H1 (cell line): ENCODE measurements around the gene MPRIP. TPM values are rescaled to one million over a fixed set of nuclear protein-coding genes. Genes with fewer than 3 reads are reported as not detected.

Source experiments
- CTCF ChIA-PET: fragments of 300-600 bp; sonication (Branson Sonifier 250); formaldehyde crosslinking; loops from one replicate; lab custom pipeline; 2021; ENCODE audit not compliant: partially characterized antibody; lab: Charles Lee
- POLR2A ChIA-PET: fragments of 300-600 bp; sonication (Branson Sonifier 250); formaldehyde crosslinking; loops from one replicate; lab custom pipeline; 2021; ENCODE audit warnings: inconsistent platforms; ENCODE audit not compliant: partially characterized antibody; lab: Charles Lee
- DNase-seq, 2 experiments: peaks; one replicate each; pipeline versions ENCODE4 v3.0.0 to v3.0.0-alpha.2; 2010 to 2022; ENCODE audit warnings: low spot score in 2 of 2, low read depth in 1 of 2, mixed read lengths in 1 of 2
- FAIRE-seq: peaks from 2 replicates; lab custom pipeline; 2011; peaks lifted over from hg19 to GRCh38; lab: Jason Lieb, UNC
- H2AFZ ChIP-seq: 2 replicates; pipeline ENCODE4 v1.8.1; 2012; ENCODE audit warnings: low read length, inconsistent platforms
- H2AK5ac ChIP-seq: 2 replicates; pipeline ENCODE4 v1.6.1; 2013; ENCODE audit warnings: low read depth, low read length
- H2BK120ac ChIP-seq: replicated peaks from 2 replicates; pipeline ENCODE3; 2013; ENCODE audit warnings: low read depth, low read length, inconsistent platforms
- H2BK12ac ChIP-seq: 2 replicates; pipeline ENCODE4 v1.6.1; 2013; ENCODE audit warnings: low read depth, low read length
- H2BK15ac ChIP-seq: 2 replicates; pipeline ENCODE4 v1.6.1; 2013; ENCODE audit warnings: low read length
- H2BK20ac ChIP-seq: 2 replicates; pipeline ENCODE4 v1.6.1; 2013; ENCODE audit warnings: low read length
- H2BK5ac ChIP-seq: 2 replicates; pipeline ENCODE4 v1.6.1; 2013; ENCODE audit warnings: low read depth, low read length
- H3K14ac ChIP-seq: 2 replicates; pipeline ENCODE4 v1.6.1; 2013; ENCODE audit warnings: inconsistent platforms; ENCODE audit not compliant: insufficient read length
- H3K18ac ChIP-seq: 2 replicates; pipeline ENCODE4 v1.6.1; 2013; ENCODE audit warnings: low read length; ENCODE audit errors: extremely low read depth
- H3K23ac ChIP-seq: 2 replicates; pipeline ENCODE4 v1.6.1; 2013; ENCODE audit warnings: inconsistent platforms; ENCODE audit not compliant: insufficient read length
- H3K23me2 ChIP-seq: 2 replicates; pipeline ENCODE4 v1.6.1; 2013; ENCODE audit warnings: low read depth, low read length
- H3K27ac ChIP-seq: 2 replicates; pipeline ENCODE4 v1.6.1; 2011; ENCODE audit warnings: low read depth, low read length, inconsistent platforms
- H3K27me3 ChIP-seq, 4 experiments: replicated peaks in 1 of 4; 1 replicate in 1 of 4; 2 replicates in 3 of 4; pipeline versions ENCODE4 v1.6.1 to v1.8.1; 2011 to 2013; ENCODE audit warnings: low read length in 3 of 4, mild to moderate bottlenecking in 3 of 4, inconsistent platforms in 2 of 4, mixed read lengths in 2 of 4, moderate library complexity in 1 of 4; ENCODE audit not compliant: control insufficient read depth in 3 of 4, insufficient read depth in 3 of 4; ENCODE audit errors: extremely low read depth in 1 of 4
- H3K36me3 ChIP-seq, 4 experiments: 2 replicates each; pipeline versions ENCODE4 v1.6.1 to v1.8.1; 2011 to 2013; ENCODE audit warnings: mild to moderate bottlenecking in 4 of 4, low read length in 3 of 4, moderate library complexity in 2 of 4, control low read depth in 1 of 4, inconsistent platforms in 1 of 4; ENCODE audit not compliant: insufficient read depth in 4 of 4, control insufficient read depth in 2 of 4
- H3K4ac ChIP-seq: replicated peaks from 2 replicates; pipeline ENCODE3; 2013; ENCODE audit warnings: low read length, low read depth, mixed read lengths, inconsistent platforms; ENCODE audit not compliant: insufficient read length
- H3K4me1 ChIP-seq, 4 experiments: replicated peaks in 1 of 4; 1 replicate in 1 of 4; 2 replicates in 3 of 4; pipeline versions ENCODE4 v1.6.1 to v1.8.1; 2011 to 2013; ENCODE audit warnings: low read length in 3 of 4, inconsistent platforms in 2 of 4, mixed read lengths in 1 of 4; ENCODE audit not compliant: insufficient read depth in 4 of 4, control insufficient read depth in 3 of 4
- H3K4me2 ChIP-seq, 2 experiments: 2 replicates each; pipeline versions ENCODE4 v1.6.1 to v1.8.1; 2011 to 2013; ENCODE audit warnings: low read depth in 2 of 2, low read length in 2 of 2, control low read depth in 1 of 2, inconsistent platforms in 1 of 2, mild to moderate bottlenecking in 1 of 2; ENCODE audit not compliant: insufficient read depth in 1 of 2
- H3K4me3 ChIP-seq, 4 experiments: fragments of 200-600, 300-600 bp in 1 of 4; sonication (generic), shearing (Covaris generic), sonication (Bioruptor Twin) in 1 of 4; 2 replicates each; pipeline versions ENCODE4 v1.5.1 to v1.8.1; 2011 to 2016; ENCODE audit warnings: low read length in 4 of 4, low read depth in 3 of 4, control low read depth in 2 of 4, inconsistent platforms in 2 of 4, mild to moderate bottlenecking in 2 of 4, mixed read lengths in 1 of 4, moderate library complexity in 1 of 4; ENCODE audit not compliant: insufficient read depth in 2 of 4; ENCODE audit errors: extremely low read depth in 1 of 4
- H3K56ac ChIP-seq: replicated peaks from 2 replicates; pipeline ENCODE3; 2013; ENCODE audit warnings: low read depth, mild to moderate bottlenecking, mixed read lengths, low read length, inconsistent platforms; ENCODE audit not compliant: insufficient read length
- H3K79me1 ChIP-seq: 2 replicates; pipeline ENCODE4 v1.6.1; 2013; ENCODE audit warnings: low read depth, low read length, control low read depth
- H3K79me2 ChIP-seq, 2 experiments: 2 replicates each; pipeline versions ENCODE4 v1.6.1 to v1.8.1; 2012 to 2013; ENCODE audit warnings: low read length in 2 of 2, mild to moderate bottlenecking in 2 of 2, inconsistent platforms in 1 of 2; ENCODE audit not compliant: insufficient read depth in 2 of 2, control insufficient read depth in 1 of 2
- H3K9ac ChIP-seq, 4 experiments: replicated peaks in 1 of 4; 1 replicate in 1 of 4; 2 replicates in 3 of 4; pipeline versions ENCODE4 v1.6.1 to v1.8.1; 2011 to 2013; ENCODE audit warnings: low read depth in 3 of 4, low read length in 3 of 4, control low read depth in 2 of 4, mild to moderate bottlenecking in 2 of 4, moderate library complexity in 2 of 4, inconsistent platforms in 1 of 4; ENCODE audit errors: extremely low read depth in 1 of 4
- H3K9me3 ChIP-seq, 2 experiments: 2 replicates each; pipeline versions ENCODE4 v1.6.1 to v1.8.1; 2012 to 2013; ENCODE audit warnings: mild to moderate bottlenecking in 2 of 2, moderate library complexity in 2 of 2, control low read depth in 1 of 2, inconsistent platforms in 1 of 2, low read depth in 1 of 2, low read length in 1 of 2, mixed read lengths in 1 of 2; ENCODE audit not compliant: insufficient read depth in 2 of 2
- H4K20me1 ChIP-seq, 2 experiments: replicated peaks in 1 of 2; 2 replicates each; pipeline versions ENCODE3 to v1.8.1; 2011 to 2013; ENCODE audit warnings: inconsistent platforms in 2 of 2, low read length in 2 of 2, mild to moderate bottlenecking in 1 of 2; ENCODE audit not compliant: insufficient read depth in 2 of 2, control insufficient read depth in 1 of 2
- H4K5ac ChIP-seq: 2 replicates; pipeline ENCODE4 v1.6.1; 2013; ENCODE audit warnings: low read length, low read depth, mixed read lengths, inconsistent platforms; ENCODE audit not compliant: insufficient read length
- H4K8ac ChIP-seq: 2 replicates; pipeline ENCODE4 v1.8.0; 2013; ENCODE audit warnings: mild to moderate bottlenecking, moderate library complexity, low read length, inconsistent platforms; ENCODE audit not compliant: insufficient read depth; ENCODE audit errors: extremely low read depth
- H4K91ac ChIP-seq: replicated peaks from 2 replicates; pipeline ENCODE3; 2013; ENCODE audit warnings: low read length, mixed read lengths, inconsistent platforms; ENCODE audit not compliant: insufficient read length
- CHD2 ChIP-seq: IDR thresholded peaks from 2 replicates; pipeline ENCODE4 v1.6.1; 2012; ENCODE audit warnings: low read length, improper control_type of control experiment
- EGR1 ChIP-seq: IDR thresholded peaks from 2 replicates; pipeline ENCODE4 v1.6.1; 2011; ENCODE audit warnings: low read depth, low read length, borderline replicate concordance
- NANOG ChIP-seq: IDR thresholded peaks from 2 replicates; pipeline ENCODE4 v1.6.1; 2011; ENCODE audit warnings: low read length, low read depth, mild to moderate bottlenecking, inconsistent platforms; ENCODE audit not compliant: insufficient read depth, poor library complexity, severe bottlenecking
- TAF1 ChIP-seq: IDR thresholded peaks from 2 replicates; pipeline ENCODE4 v1.6.1; 2011; ENCODE audit warnings: mild to moderate bottlenecking, low read depth, low read length
- TBP ChIP-seq: IDR thresholded peaks from 2 replicates; pipeline ENCODE4 v1.6.1; 2011; ENCODE audit warnings: low read depth, low read length, improper control_type of control experiment
- YY1 ChIP-seq: IDR thresholded peaks from 2 replicates; pipeline ENCODE4 v1.6.1; 2011; ENCODE audit warnings: low read depth, mild to moderate bottlenecking, low read length
- WGBS, 2 experiments: shearing (Covaris generic) in 1 of 2; methylation state at CpG; one replicate each; pipeline versions ENCODE4 v1.1.6 to v1.1.7; 2013 to 2015; ENCODE audit warnings: low lambda C conversion rate in 2 of 2, mixed read lengths in 2 of 2, inconsistent platforms in 1 of 2, low coverage in 1 of 2, missing lambda C conversion rate in 1 of 2; ENCODE audit not compliant: insufficient replicate concordance in 2 of 2, insufficient coverage in 1 of 2, insufficient read length in 1 of 2; ENCODE audit errors: extremely low coverage in 1 of 2, missing lambda C conversion rate in 1 of 2; 5-methylcytosine and 5-hydroxymethylcytosine counted together
- polyA plus RNA-seq, 7 experiments: library from polyadenylated mRNA; depleted of rRNA in 3 of 7; stranded (reverse) in 5 of 7; unstranded in 2 of 7; fragments of >200 nt in 5 of 7; fragments of 200-250 nt in 2 of 7; gene quantifications; 1 replicate in 5 of 7; 2 replicates in 1 of 7; 4 replicates in 1 of 7; pipeline versions ENCODE4 v1.2.1 to v1.2.3, GENCODE V29; 2011 to 2013; ENCODE audit warnings: missing spikeins in 2 of 7, mixed read lengths in 2 of 7
- total RNA-seq: library from RNA; stranded (reverse); fragmentation: NEBNext Ultra II Directional; extraction: Animal tissue kit (Norgen Biotek cat#: 25700); gene quantifications from 2 replicates; pipeline ENCODE4 v1.2.1, GENCODE V29; 2021

The MPRIP gene
- total and polyA plus RNA-seq, 2 of the 8 experiments (the other 6 are each of a cell fraction or from before 2014, with no cell fraction given): 48.6 to 146 TPM

- no peaks in the 10 kb centered on the region for H3K79me1 ChIP-seq
- no peak overlapping the region for H3K9ac ChIP-seq
- no peak overlapping the region for H2BK20ac ChIP-seq
- ChIA-PET CTCF (interaction anchor here (1.4 to 6.8 kb wide), 6 partner anchors 11 to 165 kb away, joined by 3 to 67 read pairs (median 4); no protein-coding TSS in a partner anchor), POLR2A (no interaction called here)
- H2BK12ac ChIP-seq: no peak overlapping the region
- H3K4me3 ChIP-seq: no peak overlapping the region
- H3K23me2 ChIP-seq: no peaks in the 10 kb centered on the region
- no peak overlapping the region for H3K23ac ChIP-seq
- H2AFZ ChIP-seq: no peak overlapping the region
- H4K91ac ChIP-seq: no peak overlapping the region
- no peak overlapping the region for H3K4ac ChIP-seq
- no peak overlapping the region; the same call in 1 of the 2 replicates for H4K8ac ChIP-seq
- H3K18ac ChIP-seq: no peak overlapping the region
- H3K79me2 ChIP-seq: no peaks in the 10 kb centered on the region
- no peak overlapping the region for H3K14ac ChIP-seq
- H4K5ac ChIP-seq: no peak overlapping the region
- no peak overlapping the region for H3K27ac ChIP-seq
- H2BK15ac ChIP-seq: no peak overlapping the region
- DNase-seq (no peak), FAIRE-seq (no peak)
- H3K56ac ChIP-seq: no peak overlapping the region
- no peak overlapping the region for H2BK120ac ChIP-seq
- no peaks in the 10 kb centered on the region for H3K4me1 ChIP-seq
- no peak overlapping the region for H3K4me2 ChIP-seq
- H3K27me3 ChIP-seq: no peaks in the 10 kb centered on the region
- no peak overlapping the region for H2BK5ac ChIP-seq
- no peaks in the 10 kb centered on the region for H3K9me3 ChIP-seq
- peaks cover 0 to 6% of the 10 kb centered on the region in 2 experiments for H4K20me1 ChIP-seq
- TF ChIP-seq CHD2 (no peak), NANOG (no peak), EGR1 (no peak), TBP (no peak), TAF1 (no peak), YY1 (no peak)
- H2AK5ac ChIP-seq: no peak overlapping the region
- 87% methylated on average over 6 of the region's 6 CpGs; no CpG with 5 or more reads in 1 of the 2 experiments for WGBS, 2 experiments
- H3K36me3 ChIP-seq: peaks cover 5 to 29% (median 16%) of the 10 kb centered on the region in 4 experiments; a peak in 7 of 8 replicates
These were observed 114.8 kb downstream of the MPRIP start for GRCh38 chr17:17157041-17157440.
